ENCODE measurements around the gene CHFR. TPM values are rescaled to one million over a fixed set of nuclear protein-coding genes. Genes with fewer than 3 reads are reported as not detected.
"Not testable (repeated sequence)": the region's sequence is repeated elsewhere in the genome, so short reads cannot be mapped to it uniquely, and the experiment has no call there.

CHFR gene
- total RNA-seq, 4 donors from 2014 or later, result 27.2 to 34.7 (median 30.6) TPM

- intact Hi-C loops (cut with DNase I; ENCODE audit: low total_unique reads), result loop anchor here (10.0 kb wide), 1 partner anchor 62 kb away; the partner anchor contains the start of gene GOLGA3
- TF ChIP-seq POLR2A (IDR thresholded peaks at IDR 0.05) (no peak), CTCF (IDR thresholded peaks at IDR 0.05) (no peak)
- WGBS, 2 donors, result 8 to 27% methylated on average over 19 to 61 of the region's 64 CpGs
- DNase-seq (ENCODE audit: low spot score in 2 of 2), result peak in 1 of 2 donors; percentile 87
- H3K4me3 ChIP-seq (ENCODE audit: low read depth, poor library complexity, severe bottlenecking), result peak overlapping the region; percentile 89
Measured at GRCh38 chr12:132886529-132887477, 602 bp downstream of the CHFR start.

GRCh38 chr12:132881818-132882217 is 5.6 kb downstream of the CHFR start:
- no peak for DNase-seq (ENCODE audit: low spot score in 2 of 2)
- TF ChIP-seq POLR2A (IDR thresholded peaks at IDR 0.05), result no peak
- no peak for TF ChIP-seq CTCF (IDR thresholded peaks at IDR 0.05)
- intact Hi-C loops (cut with DNase I; ENCODE audit: low total_unique reads), result loop anchor here (10.0 kb wide), 1 partner anchor 57 kb away; the partner anchor contains the start of gene GOLGA3
- H3K4me3 ChIP-seq (ENCODE audit: low read depth, poor library complexity, severe bottlenecking), result no peak overlapping the region
- 87 to 91% methylated on average over 7 of the region's 7 CpGs for WGBS, 2 donors

GRCh38 chr12:132874620-132875019 is 12.8 kb downstream of the CHFR start:
- intact Hi-C loops (cut with DNase I; ENCODE audit: low total_unique reads); DNase-seq (ENCODE audit: low spot score in 2 of 2); H3K4me3 ChIP-seq (ENCODE audit: low read depth, poor library complexity, severe bottlenecking): not testable (repeated sequence)
- 87 to 95% methylated on average over 12 to 14 of the region's 21 CpGs for WGBS, 2 donors

GRCh38 chr12:132874175-132874574 is 13.2 kb downstream of the CHFR start:
- TF ChIP-seq CTCF (IDR thresholded peaks at IDR 0.05) (no peak), POLR2A (IDR thresholded peaks at IDR 0.05) (no peak)
- DNase-seq (ENCODE audit: low spot score in 2 of 2), result no peak
- intact Hi-C loops (cut with DNase I; ENCODE audit: low total_unique reads), result no loop called here
- 88 to 97% methylated on average over 11 of the region's 11 CpGs for WGBS, 2 donors
- H3K4me3 ChIP-seq (ENCODE audit: low read depth, poor library complexity, severe bottlenecking), result no peak overlapping the region

- H3K4me3 ChIP-seq (ENCODE audit: low read depth, poor library complexity, severe bottlenecking), result no peak overlapping the region
- no peak for TF ChIP-seq POLR2A (IDR thresholded peaks at IDR 0.05)
- TF ChIP-seq CTCF (IDR thresholded peaks at IDR 0.05), result no peak
- WGBS, 2 donors, result 94 to 97% methylated on average over 10 of the region's 10 CpGs
- intact Hi-C loops (cut with DNase I; ENCODE audit: low total_unique reads), result no loop called here
- no peak for DNase-seq (ENCODE audit: low spot score in 2 of 2)
Measured at GRCh38 chr12:132873724-132874123, 13.7 kb downstream of the CHFR start.

GRCh38 chr12:132872975-132873421 is 14.4 kb downstream of the CHFR start:
- 84 to 85% methylated on average over 12 of the region's 12 CpGs for WGBS, 2 donors
- intact Hi-C loops (cut with DNase I; ENCODE audit: low total_unique reads), result no loop called here
- DNase-seq (ENCODE audit: low spot score in 2 of 2), result no peak
- TF ChIP-seq CTCF (IDR thresholded peaks at IDR 0.05) (no peak), POLR2A (IDR thresholded peaks at IDR 0.05) (no peak)
- no peak overlapping the region for H3K4me3 ChIP-seq (ENCODE audit: low read depth, poor library complexity, severe bottlenecking)

All from lower leg skin (tissue), 4 donors.